ENCODE data around the gene MAN2A2.

DNA sequence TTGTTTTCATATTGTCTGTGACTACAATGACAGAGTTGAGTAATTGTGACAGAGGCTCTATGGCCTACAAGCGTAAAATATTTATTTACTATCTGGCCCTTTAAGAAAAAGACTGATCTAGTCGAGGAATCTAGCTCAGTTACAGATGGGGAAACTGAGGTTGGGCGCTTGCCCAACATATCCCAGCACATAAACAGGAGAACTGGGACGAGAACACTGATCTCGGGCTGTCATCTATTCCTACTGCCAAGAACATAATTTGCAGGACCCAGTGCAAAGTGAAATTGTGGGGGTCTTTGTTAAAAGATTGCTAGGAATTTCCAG, 16.8 kb upstream of the MAN2A2 start:
- TF ChIP-seq TARDBP (IDR thresholded peaks at IDR 0.05) (no peak), CTBP1 (IDR thresholded peaks at IDR 0.05; ENCODE audit: borderline replicate concordance) (no peak), PKNOX1 (IDR thresholded peaks at IDR 0.05) (no peak), FOXA1 (IDR thresholded peaks at IDR 0.05) (no peak), FOXM1 (IDR thresholded peaks at IDR 0.05; ENCODE audit: borderline replicate concordance) (no peak), FOXK2 (IDR thresholded peaks at IDR 0.05) (no peak), ZNF384 (IDR thresholded peaks at IDR 0.05) (no peak), SP1 (IDR thresholded peaks at IDR 0.05) (no peak), SUZ12 (IDR thresholded peaks at IDR 0.05) (no peak), HDGF (IDR thresholded peaks at IDR 0.05; ENCODE audit: borderline replicate concordance) (no peak), LEF1 (IDR thresholded peaks at IDR 0.05; ENCODE audit: borderline replicate concordance) (no peak), ARNT (IDR thresholded peaks at IDR 0.05) (no peak), ELF4 (IDR thresholded peaks at IDR 0.05) (no peak), NFRKB (IDR thresholded peaks at IDR 0.05) (no peak)

All from HEK293T (cell line).